HG03108 (cell line): ENCODE data around the gene GZMM.

ENCODE experiments used
- ATAC-seq: cut with Tn5 transposase; IDR thresholded peaks from one replicate; pipeline ENCODE4 v1.9.1; 2021; ENCODE audit warnings: moderate library complexity; ENCODE audit not compliant: unreplicated experiment

Gene GZMM

DNA sequence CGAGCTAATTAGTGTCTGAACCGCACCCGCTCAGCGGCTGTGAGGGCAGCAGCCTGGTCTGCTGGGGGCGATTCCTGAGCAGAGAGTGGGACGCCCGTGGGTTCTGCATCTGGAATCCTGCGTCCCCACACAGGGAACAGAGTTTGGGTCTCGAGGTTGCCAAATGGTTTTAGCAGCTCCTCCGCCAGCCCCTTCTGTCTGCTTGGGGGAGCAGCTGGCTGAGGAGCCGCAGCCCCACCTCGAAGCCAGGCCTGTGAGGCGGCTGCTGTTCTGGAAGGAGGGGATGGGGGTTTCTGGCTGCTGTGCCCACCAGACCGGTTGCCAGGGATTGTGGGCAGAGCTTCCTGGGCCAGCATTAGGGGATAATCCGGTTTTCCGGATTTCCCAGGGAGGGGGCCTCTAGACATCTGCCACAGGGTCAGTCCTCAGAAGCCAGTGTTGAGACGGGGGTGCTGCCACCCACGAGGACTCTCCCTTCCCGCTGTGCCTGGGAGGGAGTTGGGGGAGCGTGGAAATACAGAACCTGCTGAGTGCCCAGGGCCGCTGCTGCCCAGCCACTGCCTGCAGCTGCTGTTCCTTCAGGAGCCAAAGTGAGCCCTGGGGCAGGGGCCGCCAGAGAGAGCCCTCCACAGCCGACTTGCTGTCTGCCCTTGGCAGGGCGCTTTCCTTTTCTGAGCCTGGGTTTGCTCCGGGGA, 10.3 kb upstream of the GZMM start:
- ATAC-seq: no peak

DNA sequence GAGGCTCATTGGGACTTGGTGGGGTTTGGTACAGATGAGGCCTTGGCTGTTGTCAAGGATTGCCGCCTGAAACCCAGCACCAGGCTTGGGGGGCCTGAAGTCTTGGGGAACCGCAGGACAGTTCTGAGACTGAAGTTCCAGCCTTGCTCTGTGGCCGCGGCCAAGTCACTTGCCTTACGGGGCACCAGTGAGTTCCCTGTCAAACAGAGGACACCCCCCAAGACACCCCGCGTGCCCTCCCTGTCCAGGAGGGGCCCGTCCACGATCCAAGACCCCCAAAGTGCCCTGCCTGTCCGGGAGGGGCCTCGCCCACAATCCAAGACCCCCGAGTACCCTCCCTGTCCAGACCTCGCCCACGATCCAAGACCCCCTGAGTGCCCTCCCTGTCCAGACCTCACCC, 9.8 kb upstream of the GZMM start:
- ATAC-seq: no peak

DNA sequence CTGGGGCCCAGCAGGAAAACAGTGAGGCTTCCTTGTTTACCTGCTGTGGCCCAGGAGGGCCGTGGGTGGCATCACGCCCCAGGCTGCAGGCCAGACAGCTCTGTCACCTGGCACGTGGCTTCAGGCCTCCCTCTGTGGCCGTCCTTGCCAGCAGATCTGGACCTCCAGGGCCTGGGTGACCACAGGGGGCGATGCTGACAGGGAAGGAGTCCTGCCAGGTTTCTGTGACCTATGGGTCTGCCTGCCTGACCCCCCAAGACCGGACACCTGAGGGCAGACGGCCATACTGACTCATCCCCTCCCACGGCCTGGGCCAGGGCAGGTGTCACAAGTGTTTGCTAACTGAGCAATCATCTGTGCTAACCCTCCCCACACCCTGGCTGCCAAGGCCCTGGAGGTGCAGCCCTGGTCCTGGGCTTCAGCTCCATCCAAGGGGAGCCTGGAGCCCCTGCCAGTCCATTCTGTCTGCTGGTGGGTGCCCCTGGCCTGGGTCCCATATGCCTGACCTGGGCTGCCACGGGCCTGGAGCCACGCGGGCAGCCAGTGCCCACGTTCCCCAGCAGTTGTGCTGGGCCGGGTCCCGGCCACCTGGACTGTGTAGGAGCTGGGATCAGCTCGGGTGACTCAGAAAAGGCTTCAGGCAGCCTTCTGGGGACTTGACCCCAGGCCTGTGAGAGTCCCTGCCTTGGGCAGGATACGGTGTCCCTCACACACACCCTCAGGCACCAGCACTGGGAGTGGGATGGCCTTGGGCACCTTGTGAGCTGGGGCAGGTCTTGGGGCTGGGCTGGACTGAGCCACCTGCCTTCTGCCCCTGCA, 8.6 kb upstream of the GZMM start:
- ATAC-seq: no peak

DNA sequence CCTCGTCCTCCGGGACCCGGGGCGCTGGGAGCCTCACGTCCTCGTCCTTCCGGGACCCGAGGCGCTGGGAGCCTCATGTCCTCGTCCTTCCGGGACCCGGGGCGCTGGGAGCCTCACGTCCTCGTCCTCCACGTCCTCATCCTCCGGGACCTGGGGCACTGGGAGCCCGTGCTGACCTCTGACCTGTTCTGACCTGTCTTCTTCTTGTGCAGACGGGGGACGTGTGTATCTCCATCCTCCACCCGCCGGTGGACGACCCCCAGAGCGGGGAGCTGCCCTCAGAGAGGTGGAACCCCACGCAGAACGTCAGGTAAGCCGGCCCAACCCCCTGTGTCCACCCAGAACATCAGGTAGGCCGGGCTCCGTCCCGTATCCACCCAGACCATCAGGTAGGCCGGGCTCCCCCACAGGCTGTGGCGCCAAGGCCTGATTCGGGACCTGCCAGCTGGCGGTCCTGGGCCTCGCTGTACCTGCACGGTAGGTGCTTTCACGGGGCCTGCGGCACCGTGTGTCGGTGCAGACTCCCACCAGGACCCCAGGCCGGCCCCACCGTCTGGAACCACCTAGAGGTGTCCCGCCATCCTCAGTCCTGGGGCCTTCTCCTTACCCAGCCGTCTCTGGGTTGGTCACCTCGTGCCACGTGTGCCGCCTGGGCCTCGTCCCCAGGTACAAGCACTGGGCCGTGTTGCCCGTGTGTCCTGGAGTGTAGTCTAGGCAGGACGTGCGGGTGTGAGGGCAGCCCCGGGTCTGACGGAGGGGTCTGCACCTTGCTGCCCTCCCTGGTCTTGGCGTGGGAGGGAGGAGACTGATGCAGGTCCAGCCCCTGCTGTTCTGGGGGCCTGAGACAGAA, 7.6 kb upstream of the GZMM start:
- no peak for ATAC-seq

DNA sequence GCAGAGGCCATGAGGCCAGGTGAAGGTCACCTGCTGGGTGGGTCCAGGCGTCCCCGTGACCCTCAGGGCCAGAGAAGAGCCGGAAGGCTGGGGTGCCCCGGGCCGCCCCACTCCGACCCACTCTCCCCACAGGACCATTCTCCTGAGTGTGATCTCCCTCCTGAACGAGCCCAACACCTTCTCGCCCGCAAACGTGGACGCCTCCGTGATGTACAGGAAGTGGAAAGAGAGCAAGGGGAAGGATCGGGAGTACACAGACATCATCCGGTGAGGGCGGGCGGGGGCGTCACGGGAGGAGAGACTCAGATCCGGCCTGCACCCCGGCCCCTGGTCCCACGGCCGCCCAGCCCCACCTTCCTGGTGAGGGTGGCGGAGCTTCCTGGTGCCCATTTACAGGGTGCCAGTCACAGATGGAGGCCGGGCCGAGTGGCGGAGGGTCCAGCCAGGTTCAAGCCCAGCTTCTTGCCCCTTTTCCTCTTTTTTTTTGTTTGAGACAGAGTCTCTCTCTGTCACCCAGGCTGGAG, 6.9 kb upstream of the GZMM start:
- ATAC-seq: no peak

DNA sequence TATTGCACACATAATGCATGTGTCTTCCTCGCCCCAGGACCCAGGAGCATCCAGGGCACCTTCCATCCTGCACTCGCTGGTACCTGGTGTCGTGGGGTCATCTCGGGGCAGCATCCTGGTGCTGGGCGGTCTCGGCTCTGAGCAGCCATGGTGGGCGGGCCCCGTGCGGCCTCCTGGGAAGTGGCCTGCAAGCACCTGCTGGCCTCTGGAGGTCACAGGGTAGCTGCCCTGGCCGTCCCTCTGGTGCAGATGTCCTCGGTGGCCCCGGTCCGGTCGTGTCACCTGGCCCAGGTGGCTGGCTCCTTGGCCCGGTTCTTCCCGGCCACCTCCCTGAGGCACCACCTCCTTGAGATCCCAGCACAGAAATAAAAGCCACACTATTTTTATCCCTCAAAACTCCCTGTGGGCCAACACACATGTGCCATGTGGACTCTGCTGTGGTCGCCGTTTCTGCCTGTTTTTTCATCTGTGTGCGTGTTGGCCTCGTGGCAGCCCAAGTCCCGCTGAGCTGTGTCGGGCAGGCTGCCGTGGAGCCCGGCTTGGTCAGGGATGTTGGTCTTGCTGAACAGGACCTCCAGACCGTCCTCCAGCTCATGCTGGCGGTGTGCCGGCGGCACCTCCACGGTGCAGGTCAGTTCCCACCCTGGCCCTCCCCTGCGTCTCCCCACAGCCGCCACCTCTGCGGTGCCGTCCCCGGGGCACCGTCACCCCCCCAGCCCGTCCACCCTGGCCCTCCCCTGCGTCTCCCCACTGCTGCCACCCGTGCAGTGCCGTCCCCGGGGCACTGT, 5.0 kb upstream of the GZMM start:
- ATAC-seq: no peak

DNA sequence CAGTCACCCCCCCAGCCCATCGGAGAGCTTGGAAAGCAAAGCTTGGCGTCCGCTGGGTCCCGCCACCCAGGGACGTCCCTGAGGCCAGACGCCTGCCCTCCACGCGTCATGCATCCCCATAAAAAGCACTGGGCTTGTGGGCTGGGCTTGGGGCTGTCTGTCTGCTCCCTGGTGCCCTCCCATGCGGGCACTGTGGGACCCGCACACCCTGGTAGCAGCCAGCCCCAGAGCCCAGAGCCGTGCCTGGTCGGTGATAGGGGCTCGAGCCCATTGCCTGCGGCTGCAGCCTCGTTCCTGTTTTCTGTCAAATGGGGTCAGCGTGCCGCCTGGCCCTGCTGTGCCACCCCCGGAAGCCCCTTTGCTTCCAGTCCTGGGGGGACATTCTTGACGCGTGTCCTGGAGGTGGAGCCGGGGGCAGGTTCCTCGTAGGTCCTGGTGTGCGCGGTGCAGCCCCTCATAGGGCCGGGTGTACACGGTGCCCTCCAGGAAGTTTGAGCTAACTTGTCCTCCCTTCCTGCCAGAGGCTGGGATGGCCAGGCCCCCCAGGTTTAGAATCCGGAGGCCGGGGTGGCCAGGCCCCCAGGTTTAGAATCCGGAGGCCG, 4.3 kb upstream of the GZMM start:
- ATAC-seq: no peak

DNA sequence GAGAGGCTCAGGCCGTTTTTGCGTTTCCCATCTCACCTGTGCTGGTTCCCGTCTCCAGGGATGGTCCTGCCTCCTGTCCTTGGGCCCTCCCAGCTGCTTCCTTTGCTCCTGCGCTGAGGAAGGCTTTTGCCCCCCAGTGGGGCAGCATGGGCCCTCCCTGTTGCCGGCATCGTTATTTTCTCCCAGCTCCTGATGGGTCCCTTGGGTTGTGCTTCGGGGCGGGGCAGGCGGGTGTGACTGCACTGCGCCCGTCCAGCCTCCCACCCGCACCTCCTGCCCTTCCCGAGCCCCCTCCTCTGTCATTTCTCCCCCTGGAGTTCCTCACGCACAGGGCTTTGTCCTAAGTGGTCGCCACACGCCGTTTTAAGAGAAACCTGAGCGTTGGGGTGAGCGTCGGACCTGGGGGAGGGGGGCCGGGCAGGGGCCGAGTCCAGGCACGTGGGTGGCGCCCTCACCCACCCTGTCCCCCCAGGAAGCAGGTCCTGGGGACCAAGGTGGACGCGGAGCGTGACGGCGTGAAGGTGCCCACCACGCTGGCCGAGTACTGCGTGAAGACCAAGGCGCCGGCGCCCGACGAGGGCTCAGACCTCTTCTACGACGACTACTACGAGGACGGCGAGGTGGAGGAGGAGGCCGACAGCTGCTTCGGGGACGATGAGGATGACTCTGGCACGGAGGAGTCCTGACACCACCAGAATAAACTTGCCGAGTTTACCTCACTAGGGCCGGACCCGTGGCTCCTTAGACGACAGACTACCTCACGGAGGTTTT, 2.8 kb upstream of the GZMM start:
- no peak for ATAC-seq

DNA sequence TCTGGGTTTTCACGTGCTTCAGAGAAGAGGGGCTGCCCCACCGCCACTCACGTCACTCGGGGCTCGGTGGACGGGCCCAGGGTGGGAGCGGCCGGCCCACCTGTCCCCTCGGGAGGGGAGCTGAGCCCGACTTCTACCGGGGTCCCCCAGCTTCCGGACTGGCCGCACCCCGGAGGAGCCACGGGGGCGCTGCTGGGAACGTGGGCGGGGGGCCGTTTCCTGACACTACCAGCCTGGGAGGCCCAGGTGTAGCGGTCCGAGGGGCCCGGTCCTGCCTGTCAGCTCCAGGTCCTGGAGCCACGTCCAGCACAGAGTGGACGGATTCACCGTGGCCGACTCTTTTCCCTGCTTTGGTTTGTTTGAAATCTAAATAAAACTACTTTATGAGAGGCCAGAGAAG, 2.2 kb upstream of the GZMM start:
- ATAC-seq: no peak

DNA sequence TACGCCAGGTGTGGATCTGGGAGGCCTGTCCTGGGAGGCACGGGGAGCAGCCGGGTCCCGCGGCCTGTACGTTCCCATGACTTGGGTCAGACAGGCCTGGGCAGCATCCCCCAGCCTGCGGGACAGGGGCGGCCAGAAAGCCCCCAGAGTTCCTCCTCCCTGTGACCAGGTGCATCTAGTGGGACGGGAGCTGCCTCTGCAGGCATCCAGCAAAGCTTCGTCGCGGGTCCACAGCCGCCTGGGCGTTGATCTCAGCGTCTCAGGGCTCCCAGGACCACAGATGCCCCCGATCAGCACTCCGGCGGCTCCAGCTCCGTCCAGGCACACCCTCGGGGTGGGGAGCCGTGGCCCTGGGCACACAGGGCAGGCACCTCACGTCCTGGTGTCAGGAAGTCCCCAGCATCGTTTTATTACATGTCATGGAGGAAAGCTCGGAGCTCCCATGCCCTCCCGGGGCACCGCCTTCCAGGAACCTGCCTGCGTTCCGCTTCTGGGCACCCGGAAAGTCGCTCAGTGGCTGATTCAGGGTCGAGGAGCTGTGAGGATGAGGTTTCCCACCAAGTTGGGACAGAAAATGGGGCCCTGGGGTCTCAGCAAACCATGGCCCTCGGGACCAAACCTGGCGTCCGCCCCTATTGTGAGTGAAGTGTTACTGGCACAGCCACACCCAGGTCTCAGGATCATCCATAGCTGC, 1.5 kb upstream of the GZMM start:
- ATAC-seq: no peak

DNA sequence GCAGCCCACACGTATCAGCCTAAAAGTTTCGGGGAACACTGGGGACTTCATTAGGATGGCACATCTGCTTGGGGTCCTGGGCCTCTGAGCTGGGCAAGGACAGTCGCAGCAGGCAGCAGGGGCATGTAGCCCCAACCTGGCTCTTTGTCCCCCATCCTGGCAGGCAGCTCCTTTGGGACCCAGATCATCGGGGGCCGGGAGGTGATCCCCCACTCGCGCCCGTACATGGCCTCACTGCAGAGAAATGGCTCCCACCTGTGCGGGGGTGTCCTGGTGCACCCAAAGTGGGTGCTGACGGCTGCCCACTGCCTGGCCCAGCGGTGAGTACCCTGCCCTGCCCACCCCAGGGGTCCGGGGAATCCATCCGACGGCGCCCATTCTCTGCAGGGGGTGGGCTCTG, 3.3 kb downstream of the GZMM start:
- no peak for ATAC-seq

DNA sequence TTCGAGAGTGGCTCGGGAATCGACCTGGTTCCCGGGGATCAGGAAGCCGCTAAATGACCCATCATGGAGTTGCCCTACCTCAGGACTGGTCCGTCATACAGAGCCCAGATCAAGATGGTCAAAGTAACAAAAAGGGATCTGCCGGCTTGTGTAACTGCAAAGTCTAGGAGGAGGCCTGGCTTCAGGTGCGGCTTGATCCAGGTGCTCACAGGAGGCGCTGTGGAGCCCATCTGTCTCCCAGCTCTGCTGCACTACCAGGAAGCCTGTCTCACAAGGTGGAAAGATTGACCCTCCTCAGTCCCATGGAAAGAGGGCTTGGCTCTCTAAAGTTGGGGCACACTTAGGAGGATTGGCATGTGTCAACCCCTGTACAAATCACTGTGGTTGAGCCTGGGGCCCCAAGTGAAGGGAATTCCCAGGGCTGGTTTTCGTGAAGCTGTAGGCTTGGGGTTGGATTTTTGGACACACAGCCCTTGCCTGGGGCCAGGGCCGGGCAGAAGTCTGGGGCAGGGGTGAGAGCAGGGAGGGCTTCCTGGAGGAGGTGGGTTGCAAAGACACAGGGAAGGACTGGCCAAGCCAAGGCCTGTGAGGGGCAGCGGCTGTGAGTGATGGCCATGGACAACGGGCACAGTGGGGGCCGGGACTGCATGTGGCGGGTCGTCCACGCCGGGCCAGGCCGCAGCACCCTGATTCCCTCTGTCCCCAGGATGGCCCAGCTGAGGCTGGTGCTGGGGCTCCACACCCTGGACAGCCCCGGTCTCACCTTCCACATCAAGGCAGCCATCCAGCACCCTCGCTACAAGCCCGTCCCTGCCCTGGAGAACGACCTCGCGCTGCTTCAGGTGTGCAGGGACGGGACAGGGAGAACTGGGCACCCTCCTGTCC, 4.2 kb downstream of the GZMM start:
- ATAC-seq: no peak

DNA sequence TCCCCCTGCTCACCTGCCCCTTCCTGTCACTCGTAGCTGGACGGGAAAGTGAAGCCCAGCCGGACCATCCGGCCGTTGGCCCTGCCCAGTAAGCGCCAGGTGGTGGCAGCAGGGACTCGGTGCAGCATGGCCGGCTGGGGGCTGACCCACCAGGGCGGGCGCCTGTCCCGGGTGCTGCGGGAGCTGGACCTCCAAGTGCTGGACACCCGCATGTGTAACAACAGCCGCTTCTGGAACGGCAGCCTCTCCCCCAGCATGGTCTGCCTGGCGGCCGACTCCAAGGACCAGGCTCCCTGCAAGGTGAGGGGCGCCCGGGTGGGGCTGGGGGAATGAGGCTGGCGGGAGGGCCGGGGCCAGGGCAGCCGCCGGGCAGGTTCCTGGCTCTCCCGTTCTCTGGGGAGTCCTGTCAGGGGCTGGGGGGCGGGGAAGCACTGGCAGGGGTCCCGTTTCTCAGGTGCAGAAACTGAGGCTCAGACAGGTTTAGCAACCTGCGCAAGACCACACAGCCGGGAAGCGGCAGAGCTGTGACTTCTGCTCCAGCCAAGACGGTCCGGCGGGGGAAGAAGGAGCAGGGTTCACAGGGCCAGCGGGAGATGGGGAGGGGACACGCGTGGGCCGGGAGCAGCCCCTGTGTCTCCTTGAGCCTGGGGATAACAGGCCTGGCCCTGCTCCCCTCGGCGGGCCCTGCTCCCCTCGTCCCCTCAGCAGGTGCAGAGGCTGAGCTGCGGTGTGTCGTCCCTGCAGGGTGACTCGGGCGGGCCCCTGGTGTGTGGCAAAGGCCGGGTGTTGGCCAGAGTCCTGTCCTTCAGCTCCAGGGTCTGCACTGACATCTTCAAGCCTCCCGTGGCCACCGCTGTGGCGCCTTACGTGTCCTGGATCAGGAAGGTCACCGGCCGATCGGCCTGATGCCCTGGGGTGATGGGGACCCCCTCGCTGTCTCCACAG, 5.3 kb downstream of the GZMM start:
- ATAC-seq: no peak

DNA sequence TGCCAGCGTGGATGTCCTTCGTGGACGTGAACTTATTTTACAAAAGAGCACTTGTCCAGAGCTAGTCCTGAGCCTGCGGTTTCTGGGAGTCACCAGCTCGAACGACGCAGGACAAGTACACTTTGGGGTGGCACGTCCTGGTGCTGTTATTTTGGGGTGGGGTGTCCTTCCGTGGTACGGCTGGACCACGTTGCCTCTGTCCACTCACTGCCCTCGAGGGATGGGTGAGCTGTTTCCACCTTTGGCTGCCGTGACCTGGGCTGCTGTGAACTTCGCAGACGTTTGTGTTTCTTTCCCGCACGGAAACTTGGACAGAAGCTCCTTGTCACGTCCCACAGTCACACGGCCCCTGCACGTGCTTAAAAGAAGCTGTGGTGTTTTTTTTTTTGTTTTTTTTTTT, 11.0 kb downstream of the GZMM start:
- no peak for ATAC-seq

DNA sequence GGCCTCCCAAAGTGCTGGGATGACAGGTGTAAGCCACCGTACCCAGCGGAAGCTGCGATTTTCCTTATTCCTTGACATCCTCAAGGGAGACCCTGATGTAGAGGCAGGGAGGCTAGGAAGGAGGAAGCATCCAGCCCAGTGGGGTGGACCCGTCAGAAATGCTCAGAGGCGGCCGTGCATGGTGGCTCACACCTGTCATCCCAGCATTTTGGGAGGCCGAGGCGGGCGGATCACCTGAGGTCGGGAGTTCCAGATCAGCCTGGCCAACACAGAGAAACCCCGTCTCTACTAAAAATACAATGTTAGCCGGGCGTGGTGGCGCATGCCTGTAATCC, 11.6 kb downstream of the GZMM start:
- ATAC-seq: no peak

DNA sequence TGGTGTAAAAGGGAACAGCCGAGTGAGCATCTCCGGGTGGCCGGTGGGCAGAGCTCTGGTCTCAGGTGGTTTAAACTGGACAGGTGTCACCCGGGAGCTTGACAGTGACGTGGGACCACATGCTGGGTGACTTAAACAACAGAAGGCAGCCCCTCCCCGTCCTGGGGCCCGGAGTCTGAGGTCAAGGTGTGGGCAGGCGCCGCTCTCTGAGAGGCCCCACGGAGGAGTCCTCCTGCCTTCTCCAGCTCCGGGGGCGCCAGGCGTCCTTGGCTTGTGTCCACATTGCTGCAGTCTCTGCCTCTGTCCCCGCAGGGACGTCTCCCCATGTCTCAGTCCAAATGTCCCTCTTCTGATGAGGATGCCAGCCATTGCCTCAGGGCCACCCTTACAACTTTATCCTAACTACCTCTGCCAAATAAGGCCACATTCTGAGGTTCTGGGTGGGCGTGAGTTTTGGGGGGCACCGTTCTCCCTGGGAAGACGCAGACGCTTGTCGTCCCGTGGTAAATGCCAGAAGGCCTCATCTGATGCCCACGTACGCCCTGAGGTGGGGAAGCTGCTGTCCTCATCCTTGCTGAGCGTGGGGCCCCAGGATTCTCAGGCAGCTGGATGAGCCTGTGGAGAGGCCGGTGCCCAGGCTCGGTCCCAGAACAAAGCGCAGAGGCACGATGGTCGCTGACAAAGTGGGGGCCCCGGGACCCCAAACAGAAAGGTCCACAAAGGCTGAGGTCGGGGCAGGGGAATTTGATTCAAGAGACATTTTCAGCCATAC, 12.9 kb downstream of the GZMM start:
- ATAC-seq: no peak
